ENCODE measurements around the gene GSTM2. TPM values are rescaled to one million over a fixed set of nuclear protein-coding genes. Genes with fewer than 3 reads are reported as not detected.
A peak's percentile ranks its signal among the peaks of the same experiment; 100 is the strongest.
"Not testable (repeated sequence)": the region's sequence is repeated elsewhere in the genome, so short reads cannot be mapped to it uniquely, and the experiment has no call there.

The GSTM2 gene
- total RNA-seq, 1 donor from 2014 or later: 194 TPM

GRCh38 chr1:109697066-109697465 lies 29.2 kb downstream of the GSTM2 start:
- DNase-seq (ENCODE audit: low spot score) (no peak), ATAC-seq (no peak)
- intact Hi-C loops (cut with DNase I): no loop called here

- ATAC-seq; intact Hi-C loops (cut with DNase I); DNase-seq (ENCODE audit: low spot score): not testable (repeated sequence)
These were observed 30.0 kb downstream of the GSTM2 start for GRCh38 chr1:109697861-109698260.

GRCh38 chr1:109702940-109703339 lies 35.1 kb downstream of the GSTM2 start:
- ATAC-seq; DNase-seq (ENCODE audit: low spot score); intact Hi-C loops (cut with DNase I): not testable (repeated sequence)

- DNase-seq (ENCODE audit: low spot score) (no peak), ATAC-seq (no peak)
- intact Hi-C loops (cut with DNase I): no loop called here
These were observed 36.3 kb downstream of the GSTM2 start for GRCh38 chr1:109704173-109704572.

- ATAC-seq (no peak), DNase-seq (ENCODE audit: low spot score) (no peak)
- intact Hi-C loops (cut with DNase I): no loop called here
These were observed 37.6 kb downstream of the GSTM2 start for GRCh38 chr1:109705411-109705810.

GRCh38 chr1:109708949-109709348 lies 41.1 kb downstream of the GSTM2 start:
- intact Hi-C loops (cut with DNase I); ATAC-seq; DNase-seq (ENCODE audit: low spot score): not testable (repeated sequence)

- intact Hi-C loops (cut with DNase I); DNase-seq (ENCODE audit: low spot score); ATAC-seq: not testable (repeated sequence)
These were observed 42.0 kb downstream of the GSTM2 start for GRCh38 chr1:109709822-109710221.

GRCh38 chr1:109711593-109712320 lies 43.9 kb downstream of the GSTM2 start, which contains the start of gene GSTM5:
Gene GSTM5 (plus strand): TSS chr1:109712251. CDS start chr1:109712313, 62 bp downstream.
- peak; percentile 91 for ATAC-seq
- intact Hi-C loops (cut with DNase I): not testable (repeated sequence)

GRCh38 chr1:109712321-109712864 lies 44.5 kb downstream of the GSTM2 start:
- intact Hi-C loops (cut with DNase I): no loop called here
- ATAC-seq: peak; percentile 56
- no peak for DNase-seq (ENCODE audit: low spot score)

More at GRCh38 chr1:109711593-109712320, 43.9 kb downstream of the GSTM2 start, which contains the start of gene GSTM5:
- DNase-seq (ENCODE audit: low spot score): not testable (repeated sequence)

GRCh38 chr1:109713636-109714035 lies 45.8 kb downstream of the GSTM2 start:
- ATAC-seq (no peak), DNase-seq (ENCODE audit: low spot score) (no peak)
- intact Hi-C loops (cut with DNase I): no loop called here

GRCh38 chr1:109714661-109715372 lies 47.0 kb downstream of the GSTM2 start:
- ATAC-seq (no peak), DNase-seq (ENCODE audit: low spot score) (no peak)
- intact Hi-C loops (cut with DNase I): no loop called here

- DNase-seq (ENCODE audit: low spot score) (no peak), ATAC-seq (peak; percentile 32)
- intact Hi-C loops (cut with DNase I): no loop called here
These were observed 48.3 kb downstream of the GSTM2 start for GRCh38 chr1:109716121-109716520.

- ATAC-seq (peak; percentile 59), DNase-seq (ENCODE audit: low spot score) (no peak)
These were observed 48.8 kb downstream of the GSTM2 start for GRCh38 chr1:109716570-109717090.

GRCh38 chr1:109717729-109718128 lies 49.9 kb downstream of the GSTM2 start:
- intact Hi-C loops (cut with DNase I): no loop called here
- no peak for DNase-seq (ENCODE audit: low spot score)
- no peak for ATAC-seq

More at GRCh38 chr1:109716570-109717090, 48.8 kb downstream of the GSTM2 start:
- intact Hi-C loops (cut with DNase I): no loop called here

GRCh38 chr1:109718495-109718894 lies 50.6 kb downstream of the GSTM2 start:
- intact Hi-C loops (cut with DNase I): no loop called here
- no peak for ATAC-seq
- DNase-seq (ENCODE audit: low spot score): no peak

- DNase-seq (ENCODE audit: low spot score): no peak
- intact Hi-C loops (cut with DNase I): no loop called here
- ATAC-seq: no peak
These were observed 51.5 kb downstream of the GSTM2 start for GRCh38 chr1:109719337-109719837.

GRCh38 chr1:109721042-109721441 lies 53.2 kb downstream of the GSTM2 start:
- DNase-seq (ENCODE audit: low spot score) (no peak), ATAC-seq (no peak)
- intact Hi-C loops (cut with DNase I): no loop called here

GRCh38 chr1:109721971-109722370 lies 54.1 kb downstream of the GSTM2 start:
- no peak for DNase-seq (ENCODE audit: low spot score)
- intact Hi-C loops (cut with DNase I): no loop called here
- ATAC-seq: no peak

GRCh38 chr1:109722908-109723691 lies 55.2 kb downstream of the GSTM2 start:
- intact Hi-C loops (cut with DNase I): no loop called here
- ATAC-seq: no peak
- no peak for DNase-seq (ENCODE audit: low spot score)
